Testis (tissue), 3 donors: ENCODE data around the gene CEP85. TPM values are rescaled to one million over a fixed set of nuclear protein-coding genes. Genes with fewer than 3 reads are reported as not detected.

Experiments
- DNase-seq: peaks from one replicate; pipeline ENCODE4 v3.0.0-alpha.2; 2019
- H3K27ac ChIP-seq, 2 donors: fragments of 200-600 bp; sonication (generic); one replicate each; pipeline ENCODE4 v1.5.1; 2019
- H3K27me3 ChIP-seq: fragments of 200-600 bp; sonication (generic); one replicate; pipeline ENCODE4 v1.5.1; 2019
- H3K36me3 ChIP-seq: fragments of 200-600 bp; sonication (generic); one replicate; pipeline ENCODE4 v1.5.1; 2017; ENCODE audit warnings: low read depth; ENCODE audit errors: missing control alignments
- H3K4me1 ChIP-seq: fragments of 200-600 bp; sonication (generic); one replicate; pipeline ENCODE4 v1.5.1; 2019
- H3K4me3 ChIP-seq, 2 donors: fragments of 200-600 bp; sonication (generic); one replicate each; pipeline ENCODE4 v1.5.1; 2017 to 2019
- H3K9me3 ChIP-seq: fragments of 200-600 bp; sonication (generic); one replicate; pipeline ENCODE4 v1.5.1; 2017
- CTCF ChIP-seq, 3 experiments: fragments of 450-650 bp in 2 of 3; fragments of 200-600 bp in 1 of 3; sonication (generic) in 1 of 3; IDR thresholded peaks; one replicate each; pipeline ENCODE4 v1.5.1; 2016 to 2019; ENCODE audit warnings: antibody characterized with exemption in 3 of 3, mild to moderate bottlenecking in 2 of 3, moderate library complexity in 1 of 3
- POLR2A ChIP-seq: fragments of 450-650 bp; IDR thresholded peaks from one replicate; pipeline ENCODE4 v1.6.1; 2017; ENCODE audit warnings: antibody characterized with exemption, mild to moderate bottlenecking, moderate library complexity
- WGBS, 2 donors: methylation state at CpG; one replicate each; pipeline ENCODE4 v1.1.5; 2018; 5-methylcytosine and 5-hydroxymethylcytosine counted together
- intact Hi-C: fragments of 100-400 bp; cut with DNase I; formaldehyde crosslinking; loops from one replicate; pipeline ENCODE4 v1.15.1; 2023; ENCODE audit warnings: low total_unique reads
- polyA plus RNA-seq: library from polyadenylated mRNA; stranded (reverse); fragments of 350-450 nt; fragmentation: Illumina TruSeq; extraction: RNeasy Lipid Tissue Mini Kit (QIAGEN cat#74804); gene quantifications from one replicate; pipeline ENCODE4 v1.2.3, GENCODE V29; 2014; ENCODE audit warnings: low read depth, low replicate concordance; ENCODE audit not compliant: insufficient read depth
- total RNA-seq, 2 donors: library from RNA; depleted of rRNA; stranded (reverse); fragments of >200 nt; gene quantifications; one replicate each; pipeline ENCODE4 v1.2.3, GENCODE V29; 2016

CEP85 gene
- total and polyA plus RNA-seq, 3 donors from 2014 or later = 52.1 to 82.5 (median 61.8) TPM

GRCh38 chr1:26289158-26290059 is 55.4 kb downstream of the CEP85 start:
- no peak for DNase-seq
- Histone ChIP-seq H3K36me3 (no peaks in the 10 kb centered on the region), H3K27me3 (no peaks in the 10 kb centered on the region), H3K9me3 (no peaks in the 10 kb centered on the region), H3K27ac (no peak overlapping the region), H3K4me3 (no peak overlapping the region), H3K4me1 (no peaks in the 10 kb centered on the region)
- TF ChIP-seq POLR2A = no peak
- TF ChIP-seq CTCF (IDR thresholded peaks at IDR 0.05) = no peak
- intact Hi-C loops = no loop called here
- WGBS, 2 donors = 65 to 90% methylated on average over 5 to 21 of the region's 21 CpGs

- TF ChIP-seq CTCF (IDR thresholded peaks at IDR 0.05) (no peak), POLR2A (no peak)
- intact Hi-C loops = no loop called here
- Histone ChIP-seq H3K36me3 (no peaks in the 10 kb centered on the region), H3K27me3 (no peaks in the 10 kb centered on the region), H3K9me3 (no peaks in the 10 kb centered on the region), H3K4me1 (no peaks in the 10 kb centered on the region), H3K27ac (no peak overlapping the region), H3K4me3 (no peak overlapping the region)
- whole genome bisulfite sequencing, 2 donors = 79 to 86% methylated on average over 7 to 11 of the region's 11 CpGs
- no peak for DNase-seq
These were observed 56.3 kb downstream of the CEP85 start for GRCh38 chr1:26290122-26290881.

GRCh38 chr1:26290882-26291261 is 56.9 kb downstream of the CEP85 start:
- WGBS, 2 donors = 83 to 93% methylated on average over 5 to 11 of the region's 11 CpGs
- Histone ChIP-seq H3K4me3 (no peak overlapping the region), H3K9me3 (no peaks in the 10 kb centered on the region), H3K27ac (no peak overlapping the region), H3K4me1 (no peaks in the 10 kb centered on the region), H3K36me3 (no peaks in the 10 kb centered on the region), H3K27me3 (no peaks in the 10 kb centered on the region)
- DNase-seq = no peak
- intact Hi-C loops = no loop called here
- TF ChIP-seq CTCF (IDR thresholded peaks at IDR 0.05) (no peak), POLR2A (no peak)

GRCh38 chr1:26291433-26291832 is 57.4 kb downstream of the CEP85 start:
- no peaks in the 10 kb centered on the region for H3K9me3 ChIP-seq
- no peaks in the 10 kb centered on the region for H3K36me3 ChIP-seq
- no peaks in the 10 kb centered on the region for H3K4me1 ChIP-seq
- H3K27me3 ChIP-seq = no peaks in the 10 kb centered on the region
- no peak overlapping the region for H3K27ac ChIP-seq
- no peak for DNase-seq
- 93 to 100% methylated on average over 1 to 3 of the region's 3 CpGs for WGBS, 2 donors
- TF ChIP-seq POLR2A (no peak), CTCF (IDR thresholded peaks at IDR 0.05) (no peak)
- no peak overlapping the region for H3K4me3 ChIP-seq
- intact Hi-C loops = no loop called here
